GM21515 (cell line): ENCODE measurements around the gene GPR68.
"Not testable (repeated sequence)": the region's sequence is repeated elsewhere in the genome, so short reads cannot be mapped to it uniquely, and the experiment has no call there.

Experiments
- ATAC-seq: cut with Tn5 transposase; IDR thresholded peaks from one replicate; pipeline ENCODE4 v1.9.1; 2021; ENCODE audit not compliant: unreplicated experiment

GPR68 gene

GRCh38 chr14:91272341-91273272 lies 28.1 kb upstream of the GPR68 start:
- no peak for ATAC-seq

DNA sequence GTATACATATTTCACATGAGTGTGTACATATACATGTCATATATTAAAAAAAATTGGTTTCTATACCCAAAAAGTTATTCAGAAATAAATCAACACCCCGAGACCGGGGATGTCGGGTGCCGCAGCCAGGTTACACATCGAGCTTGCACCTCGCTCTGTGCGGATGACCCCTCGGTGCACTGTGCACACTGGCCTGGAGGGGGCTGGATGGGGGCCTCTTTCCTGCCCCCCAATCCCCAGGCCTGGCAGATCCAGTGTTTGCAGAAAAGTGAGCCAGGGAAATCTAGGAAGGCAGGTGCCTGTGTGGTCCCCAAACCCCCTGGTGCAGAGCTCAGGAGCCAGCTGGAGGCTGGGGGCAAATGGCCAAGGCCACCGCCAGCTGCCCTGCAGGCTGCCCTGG lies 27.1 kb upstream of the GPR68 start:
- no peak for ATAC-seq

DNA sequence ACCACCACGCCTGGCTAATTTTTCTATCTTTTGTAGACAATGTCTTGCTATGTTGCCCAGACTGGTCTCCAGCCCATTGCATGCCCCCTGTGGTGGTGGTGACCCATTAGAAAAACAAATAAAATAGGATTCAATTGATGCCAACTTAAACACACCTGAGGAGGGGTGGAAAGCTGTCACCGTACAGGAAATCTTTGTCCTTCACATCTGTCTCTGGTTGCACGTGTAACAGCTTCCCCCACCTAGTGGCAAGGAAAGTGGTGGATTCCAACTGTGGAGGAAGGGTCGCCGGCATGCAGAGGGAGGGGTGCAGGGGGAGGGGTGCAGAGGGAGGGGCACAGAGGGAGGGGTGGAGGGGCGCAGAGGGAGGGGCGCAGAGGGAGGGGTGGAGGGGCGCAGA lies 26.1 kb upstream of the GPR68 start:
- ATAC-seq, result no peak

DNA sequence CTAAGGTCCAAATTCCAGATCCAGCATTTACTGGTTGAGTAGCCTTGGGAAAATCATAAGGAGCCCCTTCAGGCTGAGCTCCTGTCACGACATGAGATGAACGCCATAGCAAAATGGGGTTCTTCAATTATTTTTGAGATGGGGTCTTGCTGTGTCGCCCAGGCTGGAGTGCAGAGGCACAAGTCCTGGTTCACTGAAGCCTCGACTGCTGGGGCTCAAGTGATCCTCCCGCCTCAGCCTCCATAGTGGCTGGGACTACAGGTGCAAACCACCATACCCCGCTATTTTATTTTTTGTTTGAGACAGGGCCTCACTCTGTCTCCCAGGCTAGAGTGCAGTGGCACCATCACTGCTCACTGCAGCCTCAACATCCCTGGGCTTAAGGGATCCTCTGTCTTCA lies 25.7 kb upstream of the GPR68 start:
- ATAC-seq, result no peak

DNA sequence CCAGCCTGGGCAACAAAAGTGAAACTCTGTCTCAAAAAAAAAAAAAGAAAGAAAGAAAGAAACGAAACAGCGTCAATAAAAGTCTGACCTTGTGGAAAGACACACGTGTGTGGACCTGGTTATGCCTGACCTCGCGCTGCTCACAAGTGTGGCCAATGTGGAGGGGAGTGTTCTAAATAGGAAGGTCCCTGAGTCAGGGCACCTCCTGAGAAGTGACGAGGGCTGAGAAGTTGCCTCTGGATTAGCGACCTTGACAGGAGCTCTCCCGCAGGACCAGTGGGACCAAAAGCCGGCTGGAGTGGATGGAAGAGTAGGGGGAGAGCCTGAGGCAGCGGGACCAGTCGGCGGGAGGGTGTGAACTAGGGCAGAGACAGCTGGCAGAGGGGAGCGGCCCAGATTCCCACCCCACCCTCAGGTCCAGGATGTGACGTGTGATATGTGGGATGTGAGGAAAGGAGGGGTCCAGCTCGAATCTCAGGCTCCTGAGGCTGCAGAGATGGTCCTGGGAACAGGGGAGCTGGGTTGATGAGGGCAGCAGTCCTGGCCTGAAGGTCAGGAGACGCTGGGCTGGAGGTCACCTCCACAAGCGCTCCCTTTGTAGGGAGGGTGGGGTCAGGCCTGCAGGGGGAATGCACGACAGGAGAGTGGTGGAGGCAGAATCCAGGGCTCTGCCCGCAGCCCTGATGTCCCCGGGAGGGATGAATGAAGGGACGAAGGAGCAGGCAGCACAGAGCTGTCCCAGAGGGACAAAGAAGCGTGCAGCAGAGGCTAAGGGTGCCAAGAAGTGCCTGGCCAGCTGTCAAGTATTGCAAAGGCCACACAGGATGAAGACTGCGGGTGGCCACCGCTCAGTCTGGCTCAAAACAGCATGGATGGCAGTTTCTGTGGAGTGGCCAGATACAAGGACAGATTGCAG lies 24.8 kb upstream of the GPR68 start:
- no peak for ATAC-seq

DNA sequence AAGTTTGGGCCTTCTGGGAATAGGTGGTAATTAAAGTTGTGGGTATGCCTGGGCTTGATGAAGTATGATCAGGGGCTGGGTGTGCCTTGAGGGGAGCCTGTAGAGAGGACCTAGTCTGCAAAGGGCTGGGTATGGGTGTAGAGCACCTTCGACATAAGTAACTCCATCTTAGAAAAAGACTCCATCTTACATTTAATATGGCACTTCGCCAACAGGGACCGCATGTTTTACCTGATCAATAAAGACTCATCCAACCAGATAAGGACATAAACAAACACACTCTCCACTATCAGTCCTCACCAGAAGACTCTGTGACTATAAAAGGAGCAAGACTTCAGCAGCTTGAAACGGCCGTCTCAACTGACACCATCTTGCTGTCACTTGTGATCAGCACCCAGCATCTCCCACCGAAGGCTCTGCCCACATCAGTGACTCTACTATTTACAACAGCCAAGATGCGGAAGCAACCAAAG lies 23.5 kb upstream of the GPR68 start:
- no peak for ATAC-seq

- ATAC-seq, result not testable (repeated sequence)
These were observed 21.8 kb upstream of the GPR68 start for GRCh38 chr14:91266276-91266675.

DNA sequence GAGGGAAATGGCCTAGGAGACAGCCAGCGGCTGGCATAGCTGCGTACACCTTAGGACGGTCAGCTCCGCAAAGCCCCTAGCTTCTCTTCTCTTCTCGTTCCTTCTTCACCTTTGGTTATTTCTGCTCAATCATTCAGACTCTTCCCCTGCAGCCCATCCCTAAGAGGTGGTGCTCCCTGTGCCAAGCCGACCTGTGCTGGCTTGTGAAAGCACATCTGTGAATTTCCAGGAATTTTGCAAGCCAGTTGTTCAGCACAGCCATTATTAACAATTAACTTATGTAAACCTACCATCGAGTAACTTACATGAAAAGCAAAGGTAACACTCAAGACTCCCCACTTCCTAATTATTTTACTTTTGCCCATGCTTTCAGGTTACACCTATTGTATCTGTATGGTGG lies 20.9 kb upstream of the GPR68 start:
- ATAC-seq, result no peak

GRCh38 chr14:91264151-91265150 lies 19.9 kb upstream of the GPR68 start:
- no peak for ATAC-seq

DNA sequence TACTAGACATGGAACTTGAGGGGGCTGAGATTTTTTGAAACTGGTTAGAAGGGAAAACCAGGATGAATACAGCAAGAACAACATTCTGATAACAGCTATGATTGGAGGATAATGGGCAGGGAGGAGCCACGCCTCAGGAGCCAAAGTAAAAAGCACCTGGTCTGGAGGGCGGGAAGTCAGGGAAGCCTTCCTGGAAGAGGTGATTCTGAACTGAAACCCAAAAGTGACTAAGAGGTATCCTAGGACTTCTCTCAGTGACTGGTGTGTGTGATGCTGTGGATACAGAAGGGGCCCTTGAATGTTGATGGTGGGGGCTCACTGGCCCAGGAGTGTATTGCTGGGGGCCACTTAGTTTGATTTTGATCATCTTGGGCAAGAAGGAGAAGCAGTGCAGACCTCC lies 18.8 kb upstream of the GPR68 start:
- ATAC-seq, result no peak

GRCh38 chr14:91261986-91262549 lies 17.6 kb upstream of the GPR68 start:
- ATAC-seq, result no peak

- no peak for ATAC-seq
These were observed 16.6 kb upstream of the GPR68 start for GRCh38 chr14:91261115-91261514.

GRCh38 chr14:91258876-91259275 lies 14.4 kb upstream of the GPR68 start:
- no peak for ATAC-seq

GRCh38 chr14:91258011-91258618 lies 13.6 kb upstream of the GPR68 start:
- no peak for ATAC-seq

GRCh38 chr14:91257328-91258010 lies 13.0 kb upstream of the GPR68 start:
- no peak for ATAC-seq

- no peak for ATAC-seq
These were observed 12.2 kb upstream of the GPR68 start for GRCh38 chr14:91256661-91257060.

- no peak for ATAC-seq
These were observed 10.7 kb upstream of the GPR68 start for GRCh38 chr14:91255026-91255695.

- ATAC-seq, result no peak
These were observed 10.0 kb upstream of the GPR68 start for GRCh38 chr14:91254461-91254860.
